ENCODE data around the gene KRT86. TPM values are rescaled to one million over a fixed set of nuclear protein-coding genes. Genes with fewer than 3 reads are reported as not detected.

KRT86 gene
- total and polyA plus RNA-seq, 3 donors from 2014 or later, result 2.3 to 4.0 (median 3.2) TPM

- Histone ChIP-seq H3K9me3 (no peaks in the 10 kb centered on the region), H3K36me3 (ENCODE audit: low read depth, missing control alignments) (no peaks in the 10 kb centered on the region), H3K27me3 (no peaks in the 10 kb centered on the region), H3K4me3 (no peak overlapping the region), H3K4me1 (no peaks in the 10 kb centered on the region), H3K27ac (no peak overlapping the region)
- no peak for TF ChIP-seq POLR2A (IDR thresholded peaks at IDR 0.05)
- no peak for TF ChIP-seq CTCF (IDR thresholded peaks at IDR 0.05)
- intact Hi-C loops (cut with DNase I; ENCODE audit: low total_unique reads), result no loop called here
- WGBS, 2 donors, result 67 to 68% methylated on average over 9 of the region's 9 CpGs
- no peak for DNase-seq
Measured at GRCh38 chr12:52260361-52261207, 13.9 kb upstream of the KRT86 start.

GRCh38 chr12:52261208-52261484 lies 13.3 kb upstream of the KRT86 start:
- H3K36me3 ChIP-seq (ENCODE audit: low read depth, missing control alignments), result no peaks in the 10 kb centered on the region
- no peak for DNase-seq
- no peaks in the 10 kb centered on the region for H3K9me3 ChIP-seq
- no peak overlapping the region for H3K4me3 ChIP-seq
- TF ChIP-seq POLR2A (IDR thresholded peaks at IDR 0.05) (no peak), CTCF (IDR thresholded peaks at IDR 0.05) (no peak)
- H3K4me1 ChIP-seq, result no peaks in the 10 kb centered on the region
- 58 to 62% methylated on average over 1 of the region's 1 CpG for WGBS, 2 donors
- H3K27me3 ChIP-seq, result no peaks in the 10 kb centered on the region
- H3K27ac ChIP-seq, result no peak overlapping the region
- intact Hi-C loops (cut with DNase I; ENCODE audit: low total_unique reads), result no loop called here

GRCh38 chr12:52262286-52262685 lies 12.2 kb upstream of the KRT86 start:
- H3K27ac ChIP-seq, result no peak overlapping the region
- no peak for DNase-seq
- H3K9me3 ChIP-seq, result no peaks in the 10 kb centered on the region
- WGBS, 2 donors, result 89 to 96% methylated on average over 3 of the region's 3 CpGs
- H3K36me3 ChIP-seq (ENCODE audit: low read depth, missing control alignments), result no peaks in the 10 kb centered on the region
- H3K27me3 ChIP-seq, result no peaks in the 10 kb centered on the region
- H3K4me1 ChIP-seq, result no peaks in the 10 kb centered on the region
- no peak for TF ChIP-seq POLR2A (IDR thresholded peaks at IDR 0.05)
- no peak for TF ChIP-seq CTCF (IDR thresholded peaks at IDR 0.05)
- no peak overlapping the region for H3K4me3 ChIP-seq
- intact Hi-C loops (cut with DNase I; ENCODE audit: low total_unique reads), result no loop called here

GRCh38 chr12:52263761-52264434 lies 10.5 kb upstream of the KRT86 start:
- H3K4me3 ChIP-seq, result no peak overlapping the region
- no peak overlapping the region for H3K27ac ChIP-seq
- WGBS, 2 donors, result 84 to 86% methylated on average over 4 to 7 of the region's 7 CpGs
- H3K27me3 ChIP-seq, result no peaks in the 10 kb centered on the region
- TF ChIP-seq POLR2A (IDR thresholded peaks at IDR 0.05), result no peak
- TF ChIP-seq CTCF (IDR thresholded peaks at IDR 0.05), result no peak
- DNase-seq, result no peak
- no peaks in the 10 kb centered on the region for H3K4me1 ChIP-seq
- H3K9me3 ChIP-seq, result no peaks in the 10 kb centered on the region
- no peaks in the 10 kb centered on the region for H3K36me3 ChIP-seq (ENCODE audit: low read depth, missing control alignments)
- intact Hi-C loops (cut with DNase I; ENCODE audit: low total_unique reads), result no loop called here
